ENCODE data around the gene YPEL4. TPM values are rescaled to one million over a fixed set of nuclear protein-coding genes. Genes with fewer than 3 reads are reported as not detected.

The YPEL4 gene
- total RNA-seq, 1 donor from 2014 or later, result 2.1 TPM

DNA sequence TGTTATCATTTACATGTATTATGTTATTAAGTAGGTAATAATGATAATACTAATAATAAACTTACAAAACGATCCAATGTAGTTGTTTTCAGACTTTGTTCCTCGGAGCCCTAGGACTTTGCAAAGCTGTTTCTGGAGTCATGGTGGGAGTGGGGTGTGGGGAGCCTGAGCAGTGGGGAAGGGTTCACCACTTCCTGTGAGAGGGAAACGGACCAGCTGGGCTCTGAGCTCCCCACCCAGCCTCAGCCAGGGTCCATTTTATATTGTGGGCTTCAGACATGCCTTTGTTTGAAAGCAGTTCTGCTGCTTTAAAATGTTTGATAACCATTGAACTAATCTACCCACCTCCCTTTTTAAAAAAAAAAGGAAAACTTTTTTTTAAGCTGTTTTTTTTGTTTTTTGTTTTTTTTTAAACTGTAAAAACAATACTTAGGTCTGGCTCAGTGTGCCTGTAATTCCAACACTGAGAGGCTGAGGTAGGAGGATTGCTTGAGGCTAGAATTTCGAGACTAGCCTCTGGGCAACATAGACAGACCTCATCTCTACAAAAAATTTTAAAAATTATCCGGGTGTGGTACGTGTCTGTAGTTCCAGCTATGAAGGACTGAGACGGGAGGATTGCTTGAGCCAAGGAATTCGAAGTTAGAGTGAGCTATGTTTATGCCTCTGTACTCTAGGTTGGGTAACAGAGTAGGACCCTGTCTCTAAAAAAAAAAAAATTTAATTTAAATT, 45.2 kb downstream of the YPEL4 start:
- DNase-seq (ENCODE audit: low spot score), result no peak
- no peak for ATAC-seq
- intact Hi-C loops (cut with DNase I), result no loop called here

- ATAC-seq (no peak), DNase-seq (ENCODE audit: low spot score) (no peak)
- intact Hi-C loops (cut with DNase I), result no loop called here
These were observed 48.4 kb downstream of the YPEL4 start for GRCh38 chr11:57601297-57601696.

- intact Hi-C loops (cut with DNase I), result no loop called here
- ATAC-seq, result no peak
These were observed 50.3 kb downstream of the YPEL4 start for GRCh38 chr11:57599381-57599780.

GRCh38 chr11:57598831-57599155, 50.9 kb downstream of the YPEL4 start:
- intact Hi-C loops (cut with DNase I), result no loop called here
- DNase-seq (ENCODE audit: low spot score) (peak; percentile 62), ATAC-seq (peak; percentile 44)

More at GRCh38 chr11:57599381-57599780, 50.3 kb downstream of the YPEL4 start:
- no peak for DNase-seq (ENCODE audit: low spot score)

DNA sequence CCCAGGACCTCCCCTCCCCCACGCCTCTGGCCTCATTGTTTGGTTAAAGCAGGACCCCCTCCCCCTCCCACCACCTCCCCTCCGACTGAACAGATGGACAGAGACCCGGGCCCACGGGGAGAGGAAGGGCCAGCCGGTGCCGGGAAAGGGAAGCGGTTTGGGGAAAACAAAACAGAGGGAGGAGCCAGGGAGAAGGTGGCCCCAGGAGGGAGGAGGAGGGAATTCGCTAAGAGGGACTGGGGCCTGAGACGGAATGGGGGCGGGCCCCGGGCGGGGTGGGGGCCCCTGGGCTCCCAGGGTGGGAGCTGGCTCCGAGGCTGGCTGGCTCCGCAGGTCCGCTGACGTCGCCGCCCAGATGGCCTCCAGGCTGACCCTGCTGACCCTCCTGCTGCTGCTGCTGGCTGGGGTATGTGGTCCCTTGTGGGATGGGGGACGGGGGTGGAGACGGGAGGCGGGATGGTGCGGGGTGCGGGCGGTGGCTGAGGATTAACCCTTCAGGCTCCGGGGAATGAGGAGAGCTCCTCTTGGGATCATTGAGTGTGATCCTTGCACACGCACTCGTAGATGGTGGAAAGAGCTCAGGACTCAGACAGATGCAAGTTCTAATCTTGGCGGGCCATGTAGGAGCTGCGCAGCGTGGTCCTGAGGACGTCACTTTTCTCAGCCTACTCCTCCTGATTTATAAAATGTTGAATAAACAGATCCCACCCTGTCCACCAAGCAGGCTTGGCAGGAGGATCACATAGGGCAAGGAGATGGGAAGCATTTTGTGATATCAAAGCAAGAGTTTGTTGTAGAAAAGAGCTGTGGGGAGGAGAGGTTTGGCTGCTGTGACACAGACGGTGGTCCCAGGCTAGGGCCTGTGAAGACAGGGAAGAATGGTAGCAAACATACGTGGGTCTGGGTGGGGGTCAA, 51.5 kb downstream of the YPEL4 start:
- peak; percentile 91 for DNase-seq (ENCODE audit: low spot score)
- peak; percentile 97 for ATAC-seq
- intact Hi-C loops (cut with DNase I), result no loop called here

GRCh38 chr11:57597461-57597915, 52.2 kb downstream of the YPEL4 start, which contains the start of gene SERPING1:
TSS of gene SERPING1 (plus strand) at chr11:57597685. CDS start at chr11:57598271, 586 bp downstream.
- DNase-seq (ENCODE audit: low spot score), result peak; percentile 84
- intact Hi-C loops (cut with DNase I), result no loop called here

GRCh38 chr11:57596266-57596885, 53.3 kb downstream of the YPEL4 start:
- ATAC-seq (no peak), DNase-seq (ENCODE audit: low spot score) (no peak)
- intact Hi-C loops (cut with DNase I), result no loop called here

More at GRCh38 chr11:57597461-57597915, 52.2 kb downstream of the YPEL4 start, which contains the start of gene SERPING1:
- peak; percentile 90 for ATAC-seq

Small RNA genes within 50 kb of the gene (microRNA-seq; reads per million reads assigned to microRNA genes)
- gene MIR130A, result 17,329 reads per million, percentile 95 among the genes with 10 or more reads in this experiment

Other genes with a start within 250 kb of the YPEL4 start
- 75.4 TPM for gene SLC43A3, start 222.8 kb downstream of the YPEL4 start, total RNA-seq
- gene RTN4RL2, start 189.4 kb downstream of the YPEL4 start, total RNA-seq, result 2.5 TPM
- gene SLC43A1, start 134.2 kb downstream of the YPEL4 start, total RNA-seq, result 14.8 TPM
- gene TIMM10, start 119.2 kb downstream of the YPEL4 start, total RNA-seq, result 42.0 TPM
- not detected for gene SMTNL1, start 112.3 kb downstream of the YPEL4 start, total RNA-seq
- 53.5 TPM for gene UBE2L6, start 82.2 kb downstream of the YPEL4 start, total RNA-seq
- 701 TPM for gene SERPING1, start 52.2 kb downstream of the YPEL4 start, total RNA-seq
- gene CLP1, start 7.8 kb upstream of the YPEL4 start, total RNA-seq, result 11.9 TPM
- 45.4 TPM for gene ZDHHC5, start 18.2 kb upstream of the YPEL4 start, total RNA-seq
- 9.6 TPM for gene MED19, start 62.3 kb upstream of the YPEL4 start, total RNA-seq
- 56.9 TPM for gene TMX2, start 62.7 kb upstream of the YPEL4 start, total RNA-seq
- 77.5 TPM for gene SELENOH, start 91.6 kb upstream of the YPEL4 start, total RNA-seq
- gene BTBD18, start 101.9 kb upstream of the YPEL4 start, total RNA-seq, result not detected
- gene CTNND1, start 111.9 kb upstream of the YPEL4 start, total RNA-seq, result 270 TPM